Activated CD8-positive, alpha-beta memory T cell treated with anti-CD3 and anti-CD28 coated beads, Interleukin-2, amount 10 ng/mL, durations not matched to agents 7 days and 5 days (primary cell): Measurements from ENCODE around the gene CR1L. TPM values are rescaled to one million over a fixed set of nuclear protein-coding genes. Genes with fewer than 3 reads are reported as not detected.
"Not testable (repeated sequence)": the region's sequence is repeated elsewhere in the genome, so short reads cannot be mapped to it uniquely, and the experiment has no call there.

Experiments used
- ATAC-seq: fragments of 150-1000 bp; cut with Tn5 transposase; one replicate; pipeline ENCODE4 v1.10.0; 2021; ENCODE audit warnings: moderate library complexity
- CTCF ChIA-PET: fragments of 350-600 bp; sonication (Branson Sonifier 250); formaldehyde crosslinking; loops from one replicate; lab custom pipeline; 2021; ENCODE audit warnings: antibody characterized with exemption; lab: Charles Lee
- DNase-seq: peaks from one replicate; pipeline ENCODE4 v3.0.0-alpha.2; 2020
- H3K27ac Mint-ChIP-seq: one replicate; pipeline ENCODE4 v1.8.0; 2021; ENCODE audit warnings: mild to moderate bottlenecking, mixed read lengths
- H3K27me3 Mint-ChIP-seq: one replicate; pipeline ENCODE4 v1.8.0; 2021; ENCODE audit warnings: mixed read lengths
- H3K36me3 Mint-ChIP-seq: one replicate; pipeline ENCODE4 v1.8.0; 2021; ENCODE audit warnings: mild to moderate bottlenecking, mixed read lengths
- H3K4me1 Mint-ChIP-seq: one replicate; pipeline ENCODE4 v1.8.0; 2021; ENCODE audit warnings: mixed read lengths
- H3K4me3 Mint-ChIP-seq: one replicate; pipeline ENCODE4 v1.8.0; 2021; ENCODE audit warnings: mild to moderate bottlenecking, moderate library complexity, mixed read lengths
- H3K9me3 Mint-ChIP-seq: one replicate; pipeline ENCODE4 v1.8.0; 2022; ENCODE audit warnings: low read depth, mixed read lengths
- total RNA-seq, 2 experiments: library from RNA; stranded (reverse); gene quantifications; one replicate each; pipeline ENCODE4 v1.2.3, GENCODE V29; 2021

The CR1L gene
- total RNA-seq: not detected

DNA sequence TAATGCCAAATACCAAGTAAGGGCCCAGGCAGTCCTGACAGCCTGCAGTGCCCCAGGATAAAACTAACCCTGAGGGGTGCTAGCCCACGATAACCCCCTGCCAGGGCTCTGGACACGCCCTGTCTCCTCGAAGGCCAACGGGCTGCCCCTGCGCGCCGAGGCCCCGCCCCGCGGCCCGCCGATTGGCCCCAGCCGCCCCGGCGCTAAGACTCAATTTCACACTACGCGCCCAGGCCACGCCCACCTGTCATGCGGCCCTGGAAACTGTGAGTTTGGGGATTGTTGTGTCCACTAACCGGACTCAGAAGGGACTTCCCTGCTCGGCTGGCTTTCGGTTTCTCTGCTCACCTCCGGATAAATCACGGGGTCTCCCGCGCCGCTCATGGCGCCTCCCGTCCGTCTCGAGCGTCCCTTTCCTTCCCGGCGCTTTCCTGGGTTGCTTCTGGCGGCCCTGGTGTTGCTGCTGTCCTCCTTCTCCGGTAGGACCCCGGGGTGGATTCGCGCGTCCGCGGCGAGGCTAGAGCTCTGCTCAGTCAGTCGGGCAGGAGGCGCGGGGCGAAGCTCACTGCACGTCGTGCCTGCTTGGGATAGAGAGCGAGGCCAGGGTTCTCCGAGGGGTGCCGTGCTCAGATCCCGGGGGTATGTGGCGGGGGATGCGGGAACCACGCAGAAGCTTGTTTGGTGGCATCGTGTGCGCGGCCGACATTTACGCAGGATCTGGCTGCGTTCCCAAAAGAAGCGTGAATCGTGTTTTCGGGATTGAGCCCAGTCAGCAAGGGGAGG lies at the start of gene CR1L:
Gene CR1L, plus strand, starts transcription at position 282 of the 783 bp plus-strand sequence. Its CDS starts 101 bp downstream, at position 383.
- peak; percentile 80 for DNase-seq
- no peaks in the 10 kb centered on the region for H3K36me3 Mint-ChIP-seq
- peak; percentile 99 for ATAC-seq
- CTCF ChIA-PET: no interaction called here
- H3K27me3 Mint-ChIP-seq: peaks cover 41% of the 10 kb centered on the region
- H3K9me3 Mint-ChIP-seq: no peaks in the 10 kb centered on the region
- H3K4me3 Mint-ChIP-seq: peak within 1 kb of the TSS; percentile 71
- H3K27ac Mint-ChIP-seq: no peak within 1 kb of the TSS
- peaks cover 12% of the 10 kb centered on the region for H3K4me1 Mint-ChIP-seq

DNA sequence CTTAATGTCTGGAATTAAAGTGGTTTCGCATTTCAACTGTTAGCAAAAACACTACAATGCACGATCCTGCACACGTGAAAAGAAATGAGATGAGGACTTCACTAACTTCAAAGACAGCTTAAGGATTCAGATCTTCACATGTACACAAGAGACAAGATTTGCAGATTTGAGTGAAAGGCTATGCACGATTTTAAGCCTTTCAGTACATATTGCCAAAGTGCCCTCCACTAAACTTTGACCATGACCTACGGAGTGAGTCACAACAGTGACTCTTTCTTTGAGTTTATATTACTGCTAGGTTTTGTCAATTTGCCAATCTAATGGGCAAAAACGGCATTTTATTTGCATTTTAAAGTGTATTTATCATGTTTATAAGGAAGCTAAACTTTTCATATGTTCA lies 41.2 kb upstream of the CR1L start:
- Mint-ChIP-seq H3K27me3 (peaks cover 35% of the 10 kb centered on the region), H3K4me1 (no peaks in the 10 kb centered on the region), H3K9me3 (no peaks in the 10 kb centered on the region), H3K4me3 (no peak overlapping the region), H3K27ac (no peak overlapping the region), H3K36me3 (no peaks in the 10 kb centered on the region)
- DNase-seq (no peak), ATAC-seq (no peak)
- CTCF ChIA-PET: interaction anchor here (0.8 to 1.4 kb wide), 3 partner anchors 16 to 359 kb away, joined by 3 to 4 read pairs (median 3); no protein-coding TSS in a partner anchor

DNA sequence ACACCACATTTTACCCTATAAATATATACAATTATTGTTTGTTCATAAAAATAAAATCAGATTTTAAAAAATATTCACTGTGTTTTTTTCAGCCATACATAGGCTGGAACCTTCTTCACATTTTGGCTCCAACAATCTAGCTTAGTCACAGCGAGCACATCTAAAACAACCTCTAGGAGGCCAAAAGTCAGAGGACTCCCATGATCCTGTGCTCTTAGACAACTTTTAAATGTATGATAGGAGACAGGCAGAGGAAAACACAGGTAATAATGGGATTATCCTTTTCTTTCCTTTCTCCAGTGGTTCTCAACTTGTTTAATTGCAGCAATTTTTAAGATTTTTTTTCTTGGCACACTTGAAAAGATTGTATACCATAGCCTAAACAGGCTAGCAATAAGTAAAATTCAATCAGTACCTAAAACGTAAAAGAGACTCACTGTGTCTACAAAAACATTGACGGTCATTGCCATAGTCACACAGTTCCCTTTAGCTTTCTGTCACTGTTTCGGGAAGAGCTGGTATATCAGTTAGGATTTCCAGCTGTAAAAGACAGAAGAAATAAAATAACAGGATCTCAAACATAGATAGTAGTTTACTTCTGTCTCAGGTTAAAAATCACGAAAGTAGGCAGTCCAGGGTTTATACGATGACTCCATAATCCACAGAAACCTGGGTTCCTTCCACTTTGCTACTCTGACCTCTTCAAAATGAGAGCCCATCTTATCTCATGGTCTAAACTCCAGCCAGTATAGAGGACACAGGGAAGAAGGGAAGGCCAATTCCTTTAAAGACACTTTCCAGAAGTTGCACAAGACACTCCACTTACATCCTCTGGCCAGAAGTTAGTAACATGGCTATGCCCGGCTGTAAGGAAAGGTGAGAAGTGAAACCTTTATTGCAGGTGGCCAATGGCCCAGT lies 39.2 kb upstream of the CR1L start:
- CTCF ChIA-PET: interaction anchor here (1.2 kb wide), 1 partner anchor 14 kb away, joined by 3 read pairs; no protein-coding TSS in a partner anchor
- no peak for ATAC-seq
- Mint-ChIP-seq H3K36me3 (no peaks in the 10 kb centered on the region), H3K4me1 (no peaks in the 10 kb centered on the region), H3K4me3 (no peak overlapping the region), H3K27ac (no peak overlapping the region), H3K9me3 (no peaks in the 10 kb centered on the region), H3K27me3 (peaks cover 27% of the 10 kb centered on the region)
- no peak for DNase-seq

DNA sequence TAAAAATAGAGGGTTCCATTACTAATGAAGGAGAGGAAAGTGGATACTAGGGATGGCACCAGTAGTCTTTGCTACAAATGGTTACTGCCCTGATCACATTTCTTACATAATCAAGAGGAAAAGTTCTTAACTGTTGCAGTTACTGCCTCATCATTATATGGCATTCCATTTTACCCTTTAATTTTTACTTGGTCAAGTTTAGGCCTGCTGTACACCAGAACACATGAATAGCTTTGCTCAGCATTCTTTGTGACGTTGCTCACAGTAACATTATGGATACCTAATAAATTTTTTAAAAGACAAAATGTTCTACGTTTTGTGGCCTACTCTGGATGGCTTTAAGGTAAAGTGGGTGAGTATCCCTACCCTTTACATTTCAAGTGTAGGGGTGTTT lies 38.6 kb upstream of the CR1L start:
- CTCF ChIA-PET: interaction anchor here (1.2 kb wide), 1 partner anchor 14 kb away, joined by 3 read pairs; no protein-coding TSS in a partner anchor

DNA sequence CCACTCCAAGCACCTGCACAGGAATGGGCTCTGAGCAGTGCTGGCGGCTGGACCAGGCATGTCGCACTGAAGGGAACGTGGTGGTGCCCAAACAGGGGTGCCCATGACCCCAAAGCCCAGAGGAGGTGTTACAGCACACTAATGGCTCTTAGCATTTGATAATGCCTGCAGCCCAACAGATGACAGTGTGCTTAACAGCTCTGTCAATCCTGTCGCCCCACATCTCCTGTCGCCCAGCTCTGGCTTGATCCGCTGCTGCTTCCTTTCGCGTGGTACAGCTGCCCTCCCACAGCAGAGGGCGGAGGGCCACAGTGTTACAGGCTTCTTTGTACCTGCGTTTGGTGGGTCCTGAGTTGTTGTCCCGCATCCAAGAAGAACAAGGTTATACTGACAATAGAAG lies 32.2 kb upstream of the CR1L start:
- DNase-seq (no peak), ATAC-seq (no peak)
- CTCF ChIA-PET: no interaction called here
- Mint-ChIP-seq H3K27me3 (peaks cover 5% of the 10 kb centered on the region), H3K4me1 (no peaks in the 10 kb centered on the region), H3K4me3 (no peak overlapping the region), H3K27ac (no peak overlapping the region), H3K9me3 (no peaks in the 10 kb centered on the region), H3K36me3 (no peaks in the 10 kb centered on the region)

More for the DNA sequence above, 38.6 kb upstream of the CR1L start:
- H3K4me3 Mint-ChIP-seq: no peak overlapping the region
- no peaks in the 10 kb centered on the region for H3K36me3 Mint-ChIP-seq
- H3K27ac Mint-ChIP-seq: no peak overlapping the region
- ATAC-seq (no peak), DNase-seq (no peak)
- H3K9me3 Mint-ChIP-seq: no peaks in the 10 kb centered on the region
- peaks cover 27% of the 10 kb centered on the region for H3K27me3 Mint-ChIP-seq
- H3K4me1 Mint-ChIP-seq: no peaks in the 10 kb centered on the region

DNA sequence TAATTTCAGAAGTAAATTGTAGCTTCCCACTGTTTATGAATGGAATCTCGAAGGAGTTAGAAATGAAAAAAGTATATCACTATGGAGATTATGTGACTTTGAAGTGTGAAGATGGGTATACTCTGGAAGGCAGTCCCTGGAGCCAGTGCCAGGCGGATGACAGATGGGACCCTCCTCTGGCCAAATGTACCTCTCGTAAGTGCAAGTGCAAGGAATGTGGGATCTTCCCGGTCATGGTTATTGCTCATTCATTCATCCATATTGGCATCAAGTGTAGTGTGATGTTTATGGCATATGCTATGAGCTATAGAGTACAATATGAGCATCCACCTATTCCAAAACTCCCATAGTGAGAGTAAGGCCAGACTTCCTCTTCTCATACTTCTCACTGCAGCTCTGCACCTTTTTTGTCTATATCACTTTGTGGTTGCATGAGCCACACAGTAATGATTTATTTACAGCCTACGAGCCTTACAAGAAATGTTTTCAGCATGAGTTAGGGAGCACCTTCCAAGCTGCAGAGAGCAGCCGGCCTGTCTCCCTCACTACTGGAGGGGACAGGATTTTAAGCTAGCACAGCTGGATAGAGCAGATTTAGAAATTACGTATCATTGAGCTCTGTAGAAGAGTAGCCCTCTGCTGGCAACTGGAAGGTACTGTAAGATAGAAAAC lies 24.9 kb upstream of the CR1L start:
- Mint-ChIP-seq H3K4me3 (no peak overlapping the region), H3K27me3 (peaks cover 2% of the 10 kb centered on the region), H3K4me1 (no peaks in the 10 kb centered on the region), H3K9me3 (no peaks in the 10 kb centered on the region), H3K36me3 (no peaks in the 10 kb centered on the region), H3K27ac (no peak overlapping the region)
- ATAC-seq: peak; percentile 83
- peak; percentile 42 for DNase-seq
- CTCF ChIA-PET: interaction anchor here (0.7 to 2.4 kb wide), 15 partner anchors 9 to 345 kb away, joined by 3 to 8 read pairs (median 3); no protein-coding TSS in a partner anchor

DNA sequence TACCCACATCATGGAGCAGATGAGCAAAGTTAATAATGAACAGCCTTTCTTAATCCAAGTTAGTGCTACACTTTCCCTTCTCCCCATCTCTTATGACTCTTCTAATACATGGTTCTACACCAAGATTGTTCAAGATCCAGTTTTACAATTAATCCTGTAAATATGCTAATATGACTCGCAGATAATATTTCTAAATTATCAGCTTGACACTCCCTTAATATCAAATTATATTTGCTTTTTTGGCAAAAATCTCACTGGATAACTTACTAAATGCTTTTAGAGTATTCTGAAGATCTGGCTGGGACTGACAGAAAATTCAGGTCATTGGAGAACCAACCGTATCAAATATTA lies 24.4 kb upstream of the CR1L start:
- H3K4me1 Mint-ChIP-seq: no peaks in the 10 kb centered on the region
- H3K4me3 Mint-ChIP-seq: no peak overlapping the region
- DNase-seq: no peak
- no peaks in the 10 kb centered on the region for H3K36me3 Mint-ChIP-seq
- H3K27me3 Mint-ChIP-seq: peaks cover 2% of the 10 kb centered on the region
- CTCF ChIA-PET: interaction anchor here (0.8 to 2.4 kb wide), 13 partner anchors 9 to 344 kb away, joined by 3 to 8 read pairs (median 3); no protein-coding TSS in a partner anchor
- H3K27ac Mint-ChIP-seq: no peak overlapping the region
- H3K9me3 Mint-ChIP-seq: no peaks in the 10 kb centered on the region
- ATAC-seq: no peak

DNA sequence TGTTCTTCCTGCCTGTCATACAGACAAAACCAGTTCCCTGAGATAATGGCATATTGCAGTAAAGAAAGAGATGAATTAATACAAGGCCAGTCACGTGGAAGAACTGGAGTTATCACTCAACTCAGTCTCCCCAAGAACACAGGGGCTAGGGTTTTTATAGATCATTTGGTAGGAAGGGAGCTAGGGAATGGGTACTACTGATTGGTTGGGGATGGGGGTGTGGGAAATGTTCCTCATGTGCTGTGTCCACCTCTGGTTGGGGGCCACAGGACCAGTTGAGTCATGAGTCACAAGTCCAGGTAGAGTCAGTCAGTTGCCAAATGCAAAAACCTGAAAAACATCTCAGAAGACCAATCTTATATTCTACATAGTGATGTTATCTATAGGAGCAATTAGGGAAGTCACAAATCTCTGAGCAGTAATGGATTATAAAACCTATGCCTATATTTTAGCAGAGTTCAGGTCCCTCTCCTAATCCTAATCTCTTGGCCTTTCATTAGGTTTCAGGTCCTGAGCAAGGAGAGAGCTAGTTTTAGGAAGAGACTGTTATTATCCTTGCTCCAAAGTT lies 19.3 kb upstream of the CR1L start:
- H3K4me1 Mint-ChIP-seq, ATAC-seq, H3K27ac Mint-ChIP-seq, H3K27me3 Mint-ChIP-seq, CTCF ChIA-PET, H3K9me3 Mint-ChIP-seq, H3K36me3 Mint-ChIP-seq, DNase-seq, H3K4me3 Mint-ChIP-seq: not testable (repeated sequence)

DNA sequence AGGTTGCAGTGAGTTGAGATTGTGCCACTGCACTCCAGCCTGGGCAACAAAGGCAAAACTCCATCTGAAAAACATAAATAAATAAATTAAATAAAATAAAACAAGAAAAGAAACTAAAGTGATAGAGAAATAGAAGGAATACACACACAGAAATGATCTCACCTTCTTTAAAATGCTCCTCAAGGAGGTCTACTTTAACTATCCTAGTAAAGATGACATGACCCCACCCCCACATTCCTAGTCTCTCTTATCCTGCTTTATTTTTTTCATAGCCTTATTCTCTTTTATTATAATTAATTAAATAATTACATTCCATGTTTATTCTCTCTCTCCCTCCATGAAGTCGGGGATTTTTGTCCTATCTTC lies 18.0 kb upstream of the CR1L start:
- CTCF ChIA-PET: interaction anchor here (1.1 kb wide), 1 partner anchor 117 kb away, joined by 3 read pairs; no protein-coding TSS in a partner anchor
- no peak for DNase-seq
- H3K27me3 Mint-ChIP-seq: peaks cover 3% of the 10 kb centered on the region
- no peaks in the 10 kb centered on the region for H3K36me3 Mint-ChIP-seq
- no peak overlapping the region for H3K27ac Mint-ChIP-seq
- no peak for ATAC-seq
- H3K9me3 Mint-ChIP-seq: no peaks in the 10 kb centered on the region
- H3K4me1 Mint-ChIP-seq: no peaks in the 10 kb centered on the region
- no peak overlapping the region for H3K4me3 Mint-ChIP-seq

DNA sequence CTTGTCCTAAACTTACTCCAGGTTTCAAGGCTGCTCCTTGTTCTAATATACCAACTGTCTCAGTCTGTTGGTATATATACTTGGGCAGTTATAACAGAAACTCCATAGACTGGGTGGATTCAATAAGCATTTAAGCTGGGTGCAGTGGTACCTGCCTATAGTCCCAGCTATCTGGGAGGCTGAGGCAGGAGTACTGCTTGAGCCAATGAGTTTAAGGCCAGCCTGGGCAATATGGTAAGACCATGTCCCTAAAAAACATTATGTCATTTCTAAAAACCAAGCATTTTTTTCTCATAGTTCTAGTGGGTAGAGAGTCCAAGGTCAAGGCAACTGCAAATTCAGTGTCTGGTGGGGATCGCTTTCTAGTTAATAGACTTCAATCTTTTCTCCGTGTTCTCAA lies 17.4 kb upstream of the CR1L start:
- Mint-ChIP-seq H3K9me3 (no peaks in the 10 kb centered on the region), H3K27ac (no peak overlapping the region), H3K36me3 (no peaks in the 10 kb centered on the region), H3K27me3 (peaks cover 3% of the 10 kb centered on the region), H3K4me3 (no peak overlapping the region), H3K4me1 (no peaks in the 10 kb centered on the region)
- ATAC-seq (no peak), DNase-seq (no peak)
- CTCF ChIA-PET: interaction anchor here (1.1 kb wide), 1 partner anchor 117 kb away, joined by 3 read pairs; no protein-coding TSS in a partner anchor

DNA sequence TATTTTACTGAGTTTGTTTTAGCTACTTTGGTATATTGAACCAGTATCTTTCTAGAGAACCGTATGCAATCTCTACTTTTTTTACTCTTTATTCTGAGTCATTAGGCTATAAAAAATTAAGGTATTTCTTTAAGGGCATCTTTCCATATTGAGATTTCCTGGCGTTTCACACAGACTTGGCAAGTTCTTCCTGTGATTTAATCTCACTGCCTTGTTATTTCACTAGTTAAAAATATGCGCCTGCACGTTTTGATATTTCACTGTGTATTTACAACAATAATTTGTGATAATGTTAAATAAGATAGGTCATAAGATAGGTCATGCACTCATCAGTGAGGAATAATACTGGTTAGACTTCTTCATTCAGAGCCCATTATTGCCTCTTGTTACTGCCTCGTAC lies 16.2 kb upstream of the CR1L start:
- Mint-ChIP-seq H3K9me3 (no peaks in the 10 kb centered on the region), H3K27me3 (peaks cover 5% of the 10 kb centered on the region), H3K27ac (no peak overlapping the region), H3K36me3 (no peaks in the 10 kb centered on the region), H3K4me3 (no peak overlapping the region), H3K4me1 (no peaks in the 10 kb centered on the region)
- CTCF ChIA-PET: interaction anchor here (1.4 kb wide), 1 partner anchor 9 kb away, joined by 6 read pairs; no protein-coding TSS in a partner anchor
- DNase-seq: no peak
- no peak for ATAC-seq

DNA sequence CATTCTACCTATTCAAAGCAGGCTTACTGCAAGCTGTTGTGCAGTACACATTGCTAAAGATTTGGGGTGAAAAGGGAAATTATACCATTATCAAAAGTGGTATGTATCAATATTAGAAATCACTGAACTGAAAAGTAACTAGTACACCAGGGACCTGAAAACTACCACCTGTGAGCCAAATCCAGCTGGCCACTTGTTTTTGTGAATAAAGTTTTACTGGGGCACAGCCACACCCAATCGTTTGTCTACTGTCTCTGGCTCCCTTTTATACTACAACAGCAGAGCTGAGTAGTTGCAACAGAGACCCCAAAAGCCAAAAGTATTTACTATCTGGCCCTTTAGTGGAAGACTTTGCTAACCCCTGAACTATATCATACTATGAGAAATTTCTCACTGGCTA lies 13.8 kb upstream of the CR1L start:
- no peak overlapping the region for H3K27ac Mint-ChIP-seq
- CTCF ChIA-PET: no interaction called here
- H3K36me3 Mint-ChIP-seq: no peaks in the 10 kb centered on the region
- H3K4me3 Mint-ChIP-seq: no peak overlapping the region
- ATAC-seq (no peak), DNase-seq (no peak)
- H3K27me3 Mint-ChIP-seq: peaks cover 7% of the 10 kb centered on the region
- no peaks in the 10 kb centered on the region for H3K9me3 Mint-ChIP-seq
- H3K4me1 Mint-ChIP-seq: no peaks in the 10 kb centered on the region

DNA sequence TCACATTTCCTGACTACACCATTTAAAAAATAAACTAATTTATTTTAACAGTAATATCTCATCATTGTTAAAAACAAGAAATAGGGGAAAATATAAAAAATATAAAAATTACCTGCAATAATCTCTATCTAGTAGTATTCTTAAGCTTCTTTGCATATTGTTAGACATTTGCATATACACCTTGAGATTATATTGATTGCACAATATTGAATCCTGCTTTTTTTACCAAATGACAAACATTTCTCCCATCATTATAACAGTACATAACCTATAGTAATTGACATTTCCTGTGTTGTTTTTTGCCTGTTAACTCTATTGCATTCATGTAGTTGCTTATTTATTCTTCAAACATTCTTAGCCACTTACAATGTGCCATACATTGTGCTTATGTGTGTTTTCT lies 11.7 kb upstream of the CR1L start:
- no peak overlapping the region for H3K27ac Mint-ChIP-seq
- H3K27me3 Mint-ChIP-seq: peaks cover 10% of the 10 kb centered on the region
- H3K9me3 Mint-ChIP-seq: no peaks in the 10 kb centered on the region
- H3K4me3 Mint-ChIP-seq: no peak overlapping the region
- DNase-seq: no peak
- H3K4me1 Mint-ChIP-seq: no peaks in the 10 kb centered on the region
- no peak for ATAC-seq
- H3K36me3 Mint-ChIP-seq: no peaks in the 10 kb centered on the region
- CTCF ChIA-PET: no interaction called here
